NCI-H1930 (cell line): ENCODE data around the gene SPINK9.
"Not testable (repeated sequence)": the region's sequence is repeated elsewhere in the genome, so short reads cannot be mapped to it uniquely, and the experiment has no call there.

Experiments used
- DNase-seq, 2 experiments: peaks; one replicate each; lab custom pipeline; 2025; lab: John Stamatoyannopoulos, UW

SPINK9 gene

GRCh38 chr5:148335259-148335658, at the start of gene SPINK9:
TSS of gene SPINK9 (plus strand) at chr5:148335559. CDS start at chr5:148335614, 55 bp downstream.
- no peak for DNase-seq

GRCh38 chr5:148290271-148291195, 44.8 kb upstream of the SPINK9 start:
- DNase-seq = no peak

GRCh38 chr5:148297731-148298130, 37.6 kb upstream of the SPINK9 start:
- no peak for DNase-seq

GRCh38 chr5:148306446-148306845, 28.9 kb upstream of the SPINK9 start:
- no peak for DNase-seq

- no peak for DNase-seq
These were observed 26.3 kb upstream of the SPINK9 start for GRCh38 chr5:148309019-148309418.

- no peak for DNase-seq
These were observed 25.6 kb upstream of the SPINK9 start for GRCh38 chr5:148309746-148310145.

- DNase-seq = no peak
These were observed 23.9 kb upstream of the SPINK9 start for GRCh38 chr5:148311484-148311883.

GRCh38 chr5:148312153-148312552, 23.2 kb upstream of the SPINK9 start, which contains the start of gene SPINK7:
TSS of gene SPINK7 (plus strand) at chr5:148312423. CDS start at chr5:148312484, 61 bp downstream.
- no peak for DNase-seq

- no peak for DNase-seq
These were observed 21.2 kb upstream of the SPINK9 start for GRCh38 chr5:148314187-148314586.

GRCh38 chr5:148314731-148315130, 20.6 kb upstream of the SPINK9 start:
- DNase-seq = no peak

GRCh38 chr5:148320011-148320963, 15.1 kb upstream of the SPINK9 start:
- DNase-seq = not testable (repeated sequence)

GRCh38 chr5:148333262-148333849, 2.0 kb upstream of the SPINK9 start:
- DNase-seq = no peak

- no peak for DNase-seq
These were observed 1.5 kb downstream of the SPINK9 start for GRCh38 chr5:148336704-148337435.

- DNase-seq = no peak
These were observed 7.1 kb downstream of the SPINK9 start for GRCh38 chr5:148342371-148343045.

- no peak for DNase-seq
These were observed 7.7 kb downstream of the SPINK9 start for GRCh38 chr5:148343046-148343407.

GRCh38 chr5:148343603-148344487, 8.5 kb downstream of the SPINK9 start:
- DNase-seq = no peak

GRCh38 chr5:148347706-148348105, 12.3 kb downstream of the SPINK9 start:
- DNase-seq = no peak

- DNase-seq = no peak
These were observed 17.3 kb downstream of the SPINK9 start for GRCh38 chr5:148352696-148353095.

GRCh38 chr5:148353634-148354033, 18.3 kb downstream of the SPINK9 start:
- no peak for DNase-seq

- DNase-seq = no peak
These were observed 29.0 kb downstream of the SPINK9 start for GRCh38 chr5:148364343-148364742.
